ENCODE results near the gene MYO3B. TPM values are rescaled to one million over a fixed set of nuclear protein-coding genes. Genes with fewer than 3 reads are reported as not detected.

Gene MYO3B
- total and polyA plus RNA-seq, 11 donors: 0.09 to 0.19 (median 0.10) TPM; not detected in 8

GRCh38 chr2:170156592-170156991, 21.4 kb upstream of the MYO3B start:
- TF ChIP-seq POLR2A (IDR thresholded peaks at IDR 0.05): no peak
- TF ChIP-seq, protein P1, sequence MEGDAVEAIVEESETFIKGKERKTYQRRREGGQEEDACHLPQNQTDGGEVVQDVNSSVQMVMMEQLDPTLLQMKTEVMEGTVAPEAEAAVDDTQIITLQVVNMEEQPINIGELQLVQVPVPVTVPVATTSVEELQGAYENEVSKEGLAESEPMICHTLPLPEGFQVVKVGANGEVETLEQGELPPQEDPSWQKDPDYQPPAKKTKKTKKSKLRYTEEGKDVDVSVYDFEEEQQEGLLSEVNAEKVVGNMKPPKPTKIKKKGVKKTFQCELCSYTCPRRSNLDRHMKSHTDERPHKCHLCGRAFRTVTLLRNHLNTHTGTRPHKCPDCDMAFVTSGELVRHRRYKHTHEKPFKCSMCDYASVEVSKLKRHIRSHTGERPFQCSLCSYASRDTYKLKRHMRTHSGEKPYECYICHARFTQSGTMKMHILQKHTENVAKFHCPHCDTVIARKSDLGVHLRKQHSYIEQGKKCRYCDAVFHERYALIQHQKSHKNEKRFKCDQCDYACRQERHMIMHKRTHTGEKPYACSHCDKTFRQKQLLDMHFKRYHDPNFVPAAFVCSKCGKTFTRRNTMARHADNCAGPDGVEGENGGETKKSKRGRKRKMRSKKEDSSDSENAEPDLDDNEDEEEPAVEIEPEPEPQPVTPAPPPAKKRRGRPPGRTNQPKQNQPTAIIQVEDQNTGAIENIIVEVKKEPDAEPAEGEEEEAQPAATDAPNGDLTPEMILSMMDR (IDR thresholded peaks at IDR 0.05): no peak
- Histone ChIP-seq H3K36me3 (no peaks in the 10 kb centered on the region), H3K4me3 (no peak overlapping the region), H3K4me1 (peaks cover 0 to 15% (median 5%) of the 10 kb centered on the region in 12 donors), H3K27ac (no peak overlapping the region), H3K9me3 (peaks cover 0 to 7% (median 0%) of the 10 kb centered on the region in 12 donors), H3K27me3 (peaks cover 0 to 4% (median 0%) of the 10 kb centered on the region in 9 donors)
- ATAC-seq (no peak), DNase-seq (no peak)
- intact Hi-C loops (cut with DNase I): no loop called here
- WGBS, 4 donors: 81 to 93% (median 88%) methylated on average over 3 of the region's 3 CpGs

DNA sequence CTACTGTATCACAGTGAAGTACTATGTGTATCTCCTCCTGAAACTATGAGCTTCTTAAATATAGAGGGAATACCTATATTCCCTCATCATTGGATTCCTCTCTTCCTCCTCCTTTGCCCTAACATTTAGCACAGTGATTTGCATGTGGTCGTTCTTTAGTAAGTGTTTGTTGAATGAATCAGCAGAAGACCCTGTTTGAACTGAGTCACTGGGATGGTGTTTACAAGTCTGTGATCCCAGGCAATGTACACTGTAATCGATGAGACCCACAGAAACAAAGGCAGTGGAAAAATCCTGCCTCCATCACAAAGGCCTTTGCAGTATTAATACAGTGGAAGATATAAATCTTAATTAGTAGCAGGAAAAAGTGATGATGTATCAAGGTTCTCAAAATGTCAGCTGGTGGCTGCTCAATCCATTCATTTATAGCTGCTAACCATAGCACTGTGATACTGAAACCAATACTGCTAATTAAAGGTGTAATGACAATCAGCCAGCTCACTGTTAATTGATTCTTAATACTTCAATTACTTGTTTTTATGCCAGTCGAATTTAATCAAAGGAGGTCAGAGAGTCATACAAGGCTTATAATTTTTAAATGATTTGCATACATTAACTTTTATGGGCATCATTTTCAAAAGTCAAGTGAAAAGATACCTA, 20.8 kb upstream of the MYO3B start:
- H3K36me3 ChIP-seq: no peaks in the 10 kb centered on the region
- 84 to 87% (median 85%) methylated on average over 3 of the region's 3 CpGs for WGBS, 4 donors
- intact Hi-C loops (cut with DNase I): no loop called here
- H3K9me3 ChIP-seq: peaks cover 0 to 7% (median 0%) of the 10 kb centered on the region in 12 donors
- DNase-seq: no peak
- H3K27me3 ChIP-seq: peaks cover 0 to 4% (median 0%) of the 10 kb centered on the region in 9 donors
- no peak overlapping the region for H3K4me3 ChIP-seq
- TF ChIP-seq POLR2A (IDR thresholded peaks at IDR 0.05): no peak
- TF ChIP-seq, protein P1 (IDR thresholded peaks at IDR 0.05): no peak
- peaks cover 0 to 15% (median 5%) of the 10 kb centered on the region in 12 donors for H3K4me1 ChIP-seq
- no peak for ATAC-seq
- H3K27ac ChIP-seq: no peak overlapping the region

DNA sequence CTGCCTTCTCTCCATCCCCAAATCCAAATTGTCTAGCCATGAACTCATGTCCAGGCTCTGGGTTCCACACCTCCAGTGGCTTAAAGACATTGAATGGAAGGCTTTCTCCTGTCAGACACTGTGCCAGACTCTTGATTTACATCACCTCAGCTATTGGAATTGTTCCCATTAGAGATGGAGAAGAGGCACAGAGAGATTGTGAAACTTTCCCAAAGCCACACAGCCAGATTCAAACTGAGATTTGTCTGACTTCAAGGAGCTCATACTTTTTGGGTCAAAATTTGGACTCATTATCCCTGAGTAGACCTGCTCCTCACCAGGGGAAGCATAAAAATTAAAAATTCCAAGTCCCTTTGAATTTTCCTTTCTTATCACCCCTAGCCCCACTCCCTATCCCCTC, 18.9 kb upstream of the MYO3B start:
- ATAC-seq: no peak
- peaks cover 0 to 7% (median 0%) of the 10 kb centered on the region in 9 donors for H3K27me3 ChIP-seq
- H3K4me3 ChIP-seq: no peak overlapping the region
- intact Hi-C loops (cut with DNase I): no loop called here
- no peak for TF ChIP-seq POLR2A (IDR thresholded peaks at IDR 0.05)
- TF ChIP-seq, protein P1 (IDR thresholded peaks at IDR 0.05): no peak
- DNase-seq: no peak
- H3K36me3 ChIP-seq: no peaks in the 10 kb centered on the region
- peaks cover 0 to 15% (median 5%) of the 10 kb centered on the region in 12 donors for H3K4me1 ChIP-seq
- no peaks in the 10 kb centered on the region for H3K9me3 ChIP-seq
- H3K27ac ChIP-seq: no peak overlapping the region

GRCh38 chr2:170161516-170162270, 16.3 kb upstream of the MYO3B start:
- H3K27me3 ChIP-seq: peaks cover 0 to 3% (median 0%) of the 10 kb centered on the region in 9 donors
- no peak overlapping the region for H3K27ac ChIP-seq
- no peak overlapping the region for H3K4me3 ChIP-seq
- no peak for TF ChIP-seq POLR2A (IDR thresholded peaks at IDR 0.05)
- TF ChIP-seq, protein P1 (IDR thresholded peaks at IDR 0.05): no peak
- ATAC-seq (no peak), DNase-seq (no peak)
- no peaks in the 10 kb centered on the region for H3K9me3 ChIP-seq
- no peaks in the 10 kb centered on the region for H3K36me3 ChIP-seq
- intact Hi-C loops (cut with DNase I): no loop called here
- 80 to 86% (median 83%) methylated on average over 4 of the region's 4 CpGs for WGBS, 4 donors
- H3K4me1 ChIP-seq: no peaks in the 10 kb centered on the region
